Raji (cell line): ENCODE data around the gene ITPK1.

ENCODE experiments used
- POLR2A ChIP-seq: IDR thresholded peaks from 2 replicates; pipeline ENCODE4 v1.6.1; 2011; ENCODE audit warnings: low read depth, low read length, control low read depth; ENCODE audit not compliant: insufficient read depth

ITPK1 gene

GRCh38 chr14:93047661-93048060 lies 68.1 kb downstream of the ITPK1 start:
- no peak for TF ChIP-seq POLR2A

GRCh38 chr14:93047157-93047556 lies 68.6 kb downstream of the ITPK1 start:
- TF ChIP-seq POLR2A, result no peak

- no peak for TF ChIP-seq POLR2A
Measured at GRCh38 chr14:93046705-93047050, 69.0 kb downstream of the ITPK1 start.

- no peak for TF ChIP-seq POLR2A
Measured at GRCh38 chr14:93045965-93046704, 69.6 kb downstream of the ITPK1 start.

GRCh38 chr14:93045211-93045674 lies 70.5 kb downstream of the ITPK1 start:
- no peak for TF ChIP-seq POLR2A

GRCh38 chr14:93044556-93044955 lies 71.2 kb downstream of the ITPK1 start:
- no peak for TF ChIP-seq POLR2A

GRCh38 chr14:93044121-93044520 lies 71.6 kb downstream of the ITPK1 start:
- no peak for TF ChIP-seq POLR2A

GRCh38 chr14:93042968-93043940 lies 72.5 kb downstream of the ITPK1 start:
- TF ChIP-seq POLR2A, result no peak

GRCh38 chr14:93041830-93042229 lies 73.9 kb downstream of the ITPK1 start:
- no peak for TF ChIP-seq POLR2A

- no peak for TF ChIP-seq POLR2A
Measured at GRCh38 chr14:93040982-93041381, 74.7 kb downstream of the ITPK1 start.

GRCh38 chr14:93040443-93040842 lies 75.3 kb downstream of the ITPK1 start:
- TF ChIP-seq POLR2A, result no peak

GRCh38 chr14:93039649-93040315 lies 75.9 kb downstream of the ITPK1 start:
- no peak for TF ChIP-seq POLR2A

GRCh38 chr14:93037351-93037750 lies 78.4 kb downstream of the ITPK1 start:
- no peak for TF ChIP-seq POLR2A

GRCh38 chr14:93036652-93037345 lies 78.9 kb downstream of the ITPK1 start:
- TF ChIP-seq POLR2A, result no peak
